Stimulated activated CD4-positive, alpha-beta T cell treated with anti-CD3 and anti-CD28 coated beads, Interleukin-15, amount 100 ng/mL, for 24 hours (primary cell): ENCODE data around the gene RREB1.

ENCODE experiments used
- DNase-seq: peaks from one replicate; pipeline ENCODE4 v3.0.0-alpha.2; 2020

Gene RREB1

GRCh38 chr6:7127680-7128079 lies 19.9 kb downstream of the RREB1 start:
- no peak for DNase-seq

GRCh38 chr6:7129360-7129759 lies 21.6 kb downstream of the RREB1 start:
- DNase-seq = no peak

- peak; percentile 66 for DNase-seq
Measured at GRCh38 chr6:7129784-7130569, 22.2 kb downstream of the RREB1 start.

- no peak for DNase-seq
Measured at GRCh38 chr6:7131390-7131789, 23.6 kb downstream of the RREB1 start.

- no peak for DNase-seq
Measured at GRCh38 chr6:7132398-7133035, 24.8 kb downstream of the RREB1 start.

GRCh38 chr6:7134999-7135745 lies 27.4 kb downstream of the RREB1 start:
- no peak for DNase-seq

- no peak for DNase-seq
Measured at GRCh38 chr6:7135755-7136154, 28.0 kb downstream of the RREB1 start.

- DNase-seq = no peak
Measured at GRCh38 chr6:7136859-7137334, 29.1 kb downstream of the RREB1 start.

GRCh38 chr6:7137335-7138045 lies 29.7 kb downstream of the RREB1 start:
- DNase-seq = peak; percentile 83

- no peak for DNase-seq
Measured at GRCh38 chr6:7138046-7138531, 30.3 kb downstream of the RREB1 start.

GRCh38 chr6:7138921-7139358 lies 31.2 kb downstream of the RREB1 start:
- DNase-seq = no peak

GRCh38 chr6:7139835-7140470 lies 32.2 kb downstream of the RREB1 start:
- DNase-seq = no peak

GRCh38 chr6:7140631-7141378 lies 33.0 kb downstream of the RREB1 start:
- peak; percentile 88 for DNase-seq

- DNase-seq = no peak
Measured at GRCh38 chr6:7142228-7142801, 34.6 kb downstream of the RREB1 start.

GRCh38 chr6:7142918-7143475 lies 35.2 kb downstream of the RREB1 start:
- DNase-seq = no peak

- DNase-seq = no peak
Measured at GRCh38 chr6:7143476-7143974, 35.8 kb downstream of the RREB1 start.

- no peak for DNase-seq
Measured at GRCh38 chr6:7144872-7145584, 37.3 kb downstream of the RREB1 start.

- DNase-seq = no peak
Measured at GRCh38 chr6:7145585-7145884, 37.8 kb downstream of the RREB1 start.

- DNase-seq = no peak
Measured at GRCh38 chr6:7145885-7146828, 38.4 kb downstream of the RREB1 start.
